Coronary artery (tissue), 2 donors: ENCODE results near the gene SAXO1.

Source experiments
- DNase-seq: peaks from one replicate; pipeline ENCODE4 v3.0.0-alpha.2; 2017; ENCODE audit warnings: low spot score
- H3K27ac ChIP-seq, 2 donors: fragments of 200-600 bp; sonication (generic); one replicate each; pipeline ENCODE4 v1.5.1; 2016 to 2019
- H3K4me3 ChIP-seq: fragments of 200-600 bp; sonication (generic); 2 replicates; pipeline ENCODE4 v1.5.1; 2016; ENCODE audit warnings: mild to moderate bottlenecking, moderate library complexity
- TF ChIP-seq, protein P1 (sequence below): fragments of 200-600 bp; sonication (generic); IDR thresholded peaks from one replicate; pipeline ENCODE4 v1.5.1; 2019; ENCODE audit warnings: antibody characterized with exemption

Gene SAXO1

DNA sequence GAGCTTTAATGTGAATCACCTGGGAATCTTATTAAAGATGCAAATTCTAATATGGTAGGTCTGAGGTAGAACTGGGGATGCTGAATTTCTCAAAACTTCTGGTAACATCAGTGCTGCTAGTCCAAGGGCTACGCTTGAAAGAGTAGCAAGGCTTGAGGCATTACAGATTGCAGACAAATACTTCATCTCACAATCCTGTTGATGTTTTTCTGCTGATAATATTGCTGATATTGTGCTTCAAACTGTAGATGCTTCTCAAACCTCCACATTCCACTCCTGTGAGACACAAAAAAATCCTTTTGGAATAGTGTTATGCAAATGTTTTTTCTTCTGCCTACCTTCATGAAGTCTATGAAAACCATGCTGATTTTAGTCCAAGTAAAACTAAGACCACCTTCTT lies 139.5 kb downstream of the SAXO1 start:
- no peak overlapping the region for H3K4me3 ChIP-seq
- TF ChIP-seq, protein P1, sequence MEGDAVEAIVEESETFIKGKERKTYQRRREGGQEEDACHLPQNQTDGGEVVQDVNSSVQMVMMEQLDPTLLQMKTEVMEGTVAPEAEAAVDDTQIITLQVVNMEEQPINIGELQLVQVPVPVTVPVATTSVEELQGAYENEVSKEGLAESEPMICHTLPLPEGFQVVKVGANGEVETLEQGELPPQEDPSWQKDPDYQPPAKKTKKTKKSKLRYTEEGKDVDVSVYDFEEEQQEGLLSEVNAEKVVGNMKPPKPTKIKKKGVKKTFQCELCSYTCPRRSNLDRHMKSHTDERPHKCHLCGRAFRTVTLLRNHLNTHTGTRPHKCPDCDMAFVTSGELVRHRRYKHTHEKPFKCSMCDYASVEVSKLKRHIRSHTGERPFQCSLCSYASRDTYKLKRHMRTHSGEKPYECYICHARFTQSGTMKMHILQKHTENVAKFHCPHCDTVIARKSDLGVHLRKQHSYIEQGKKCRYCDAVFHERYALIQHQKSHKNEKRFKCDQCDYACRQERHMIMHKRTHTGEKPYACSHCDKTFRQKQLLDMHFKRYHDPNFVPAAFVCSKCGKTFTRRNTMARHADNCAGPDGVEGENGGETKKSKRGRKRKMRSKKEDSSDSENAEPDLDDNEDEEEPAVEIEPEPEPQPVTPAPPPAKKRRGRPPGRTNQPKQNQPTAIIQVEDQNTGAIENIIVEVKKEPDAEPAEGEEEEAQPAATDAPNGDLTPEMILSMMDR = no peak
- H3K27ac ChIP-seq = no peak overlapping the region
- no peak for DNase-seq

DNA sequence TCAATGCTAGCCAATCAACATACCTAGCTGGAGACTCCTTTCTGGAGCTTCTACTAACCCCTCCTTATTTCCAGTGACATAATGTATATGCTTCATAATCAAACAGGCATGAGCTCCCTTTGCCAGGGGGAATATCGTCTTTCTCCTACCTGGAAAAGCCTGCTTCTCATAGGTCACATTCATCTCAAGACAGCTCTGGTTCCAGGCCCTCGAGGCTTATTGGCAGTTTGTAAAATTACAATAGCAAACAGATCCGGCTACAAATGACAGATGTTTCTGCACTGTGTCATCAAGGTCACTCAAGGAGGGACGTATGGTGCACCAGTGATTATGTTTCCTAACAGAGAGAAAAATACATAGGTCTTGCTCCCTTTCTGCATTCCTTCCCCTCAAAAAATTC lies 140.0 kb downstream of the SAXO1 start:
- H3K4me3 ChIP-seq = no peak overlapping the region
- no peak for DNase-seq
- no peak overlapping the region for H3K27ac ChIP-seq
- TF ChIP-seq, protein P1 = no peak

DNA sequence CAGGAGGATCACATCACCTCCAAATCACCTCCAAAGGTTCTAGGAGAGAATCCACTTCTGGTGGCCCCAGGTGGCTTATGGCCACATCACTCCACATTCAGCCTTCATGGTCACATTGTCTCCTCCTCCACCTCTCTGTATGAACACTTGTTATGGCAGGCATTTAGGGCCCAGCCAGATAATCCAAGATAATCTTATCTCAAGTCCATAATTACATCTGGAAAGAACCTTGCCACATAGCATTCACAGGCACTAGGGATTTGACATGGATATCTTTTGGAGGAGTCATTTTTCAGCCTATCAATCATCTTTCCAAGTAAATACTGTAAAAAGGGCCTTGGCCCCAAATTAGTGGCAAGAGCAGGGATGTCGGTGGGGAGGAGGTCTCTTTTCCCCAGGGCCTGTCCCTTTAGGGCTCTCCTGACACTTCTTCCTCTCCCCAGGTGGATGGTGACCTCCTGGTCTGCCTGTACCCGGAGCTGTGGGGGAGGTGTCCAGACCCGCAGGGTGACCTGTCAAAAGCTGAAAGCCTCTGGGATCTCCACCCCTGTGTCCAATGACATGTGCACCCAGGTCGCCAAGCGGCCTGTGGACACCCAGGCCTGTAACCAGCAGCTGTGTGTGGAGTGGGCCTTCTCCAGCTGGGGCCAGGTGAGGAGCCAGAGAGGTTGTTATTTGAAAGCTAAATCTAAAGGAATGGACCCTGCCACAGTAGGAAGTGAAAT lies 140.9 kb downstream of the SAXO1 start:
- no peak for DNase-seq
- Histone ChIP-seq H3K27ac (no peak overlapping the region), H3K4me3 (no peak overlapping the region)
- TF ChIP-seq, protein P1 = no peak

DNA sequence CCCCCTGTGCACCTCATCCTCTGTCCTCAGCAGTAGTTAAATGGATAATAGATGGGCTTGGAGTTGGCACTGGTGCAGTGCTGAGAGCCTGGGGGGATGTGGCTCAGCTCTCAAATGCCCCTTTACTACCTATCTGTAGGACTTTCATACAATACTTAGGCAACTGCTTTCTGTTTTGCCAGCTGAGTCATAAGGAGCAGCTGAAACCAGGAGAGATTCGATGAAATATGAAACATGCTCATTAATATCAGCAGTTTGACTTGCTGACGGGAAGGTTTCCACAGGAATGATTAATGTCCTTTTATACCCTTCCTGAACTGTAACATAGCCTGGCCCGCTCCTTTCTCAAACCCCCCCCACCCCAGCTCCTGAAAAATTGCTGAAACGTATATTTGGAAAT lies 142.6 kb downstream of the SAXO1 start:
- H3K4me3 ChIP-seq = no peak overlapping the region
- no peak for DNase-seq
- TF ChIP-seq, protein P1 = no peak
- no peak overlapping the region for H3K27ac ChIP-seq

DNA sequence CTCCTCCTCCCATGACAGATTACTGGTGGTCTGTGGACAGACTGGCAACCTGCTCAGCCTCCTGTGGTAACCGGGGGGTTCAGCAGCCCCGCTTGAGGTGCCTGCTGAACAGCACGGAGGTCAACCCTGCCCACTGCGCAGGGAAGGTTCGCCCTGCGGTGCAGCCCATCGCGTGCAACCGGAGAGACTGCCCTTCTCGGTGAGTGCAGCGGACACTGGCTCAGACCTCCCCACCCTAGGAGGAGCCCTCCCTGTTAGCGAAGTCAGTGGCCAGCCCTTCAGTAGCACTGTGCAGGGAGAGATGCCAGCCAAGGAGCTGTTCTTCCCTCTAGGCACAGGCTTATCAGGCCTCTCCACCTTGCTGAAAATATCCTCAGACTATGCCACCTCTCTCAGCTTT lies 143.5 kb downstream of the SAXO1 start:
- no peak for DNase-seq
- no peak overlapping the region for H3K4me3 ChIP-seq

DNA sequence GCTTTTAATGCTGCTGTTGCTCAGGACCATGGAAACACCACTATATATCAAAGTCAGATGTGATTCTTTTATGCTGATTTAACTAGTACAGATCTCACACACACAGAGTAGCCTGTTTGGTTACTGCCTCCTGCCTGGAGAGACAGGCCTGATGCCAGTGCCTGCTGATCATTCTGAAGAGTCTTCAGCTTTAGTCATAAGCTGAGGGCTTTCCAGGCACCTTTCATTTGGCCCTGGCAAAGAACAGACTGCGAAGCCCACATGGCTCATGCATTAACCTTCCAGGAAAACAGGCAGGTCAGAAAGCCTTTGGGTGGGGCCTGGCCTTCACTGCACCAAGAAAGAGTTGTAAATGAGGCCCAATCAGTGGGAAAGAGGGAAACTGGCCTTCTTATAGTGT lies 144.7 kb downstream of the SAXO1 start:
- no peak overlapping the region for H3K27ac ChIP-seq
- TF ChIP-seq, protein P1 = no peak

More for the DNA sequence above, 143.5 kb downstream of the SAXO1 start:
- H3K27ac ChIP-seq = no peak overlapping the region
- TF ChIP-seq, protein P1 = no peak

DNA sequence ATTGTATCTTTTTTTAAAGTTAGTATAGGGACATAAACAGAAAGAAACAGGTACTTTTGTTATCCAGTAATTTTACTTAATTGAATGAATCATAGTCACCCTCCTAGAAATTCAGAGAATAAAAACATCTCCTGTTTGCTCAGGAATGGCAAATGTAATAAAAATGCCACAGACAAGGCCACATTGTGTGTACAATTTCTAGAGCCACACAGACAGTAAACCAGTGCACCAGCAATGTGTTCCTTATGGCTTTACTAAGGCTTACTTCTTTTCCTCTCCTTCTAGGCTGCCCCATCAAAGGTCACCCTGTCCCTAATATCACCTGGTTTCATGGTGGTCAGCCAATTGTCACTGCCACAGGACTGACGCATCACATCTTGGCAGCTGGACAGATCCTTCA lies 145.5 kb downstream of the SAXO1 start:
- H3K27ac ChIP-seq = no peak overlapping the region
- TF ChIP-seq, protein P1 = no peak
- no peak overlapping the region for H3K4me3 ChIP-seq
- no peak for DNase-seq

More for the DNA sequence above, 144.7 kb downstream of the SAXO1 start:
- H3K4me3 ChIP-seq = no peak overlapping the region
- no peak for DNase-seq
